GM12874 (cell line): ENCODE results near the gene ZNF865.

Experiments used
- TF ChIP-seq, protein P1 (sequence below): IDR thresholded peaks from 2 replicates; pipeline ENCODE4 v1.5.1; 2011; ENCODE audit warnings: low read depth, mild to moderate bottlenecking, control low read depth, low read length, moderate library complexity; ENCODE audit not compliant: insufficient read depth

The ZNF865 gene

GRCh38 chr19:55578761-55579747, 26.4 kb upstream of the ZNF865 start:
- TF ChIP-seq, protein P1, sequence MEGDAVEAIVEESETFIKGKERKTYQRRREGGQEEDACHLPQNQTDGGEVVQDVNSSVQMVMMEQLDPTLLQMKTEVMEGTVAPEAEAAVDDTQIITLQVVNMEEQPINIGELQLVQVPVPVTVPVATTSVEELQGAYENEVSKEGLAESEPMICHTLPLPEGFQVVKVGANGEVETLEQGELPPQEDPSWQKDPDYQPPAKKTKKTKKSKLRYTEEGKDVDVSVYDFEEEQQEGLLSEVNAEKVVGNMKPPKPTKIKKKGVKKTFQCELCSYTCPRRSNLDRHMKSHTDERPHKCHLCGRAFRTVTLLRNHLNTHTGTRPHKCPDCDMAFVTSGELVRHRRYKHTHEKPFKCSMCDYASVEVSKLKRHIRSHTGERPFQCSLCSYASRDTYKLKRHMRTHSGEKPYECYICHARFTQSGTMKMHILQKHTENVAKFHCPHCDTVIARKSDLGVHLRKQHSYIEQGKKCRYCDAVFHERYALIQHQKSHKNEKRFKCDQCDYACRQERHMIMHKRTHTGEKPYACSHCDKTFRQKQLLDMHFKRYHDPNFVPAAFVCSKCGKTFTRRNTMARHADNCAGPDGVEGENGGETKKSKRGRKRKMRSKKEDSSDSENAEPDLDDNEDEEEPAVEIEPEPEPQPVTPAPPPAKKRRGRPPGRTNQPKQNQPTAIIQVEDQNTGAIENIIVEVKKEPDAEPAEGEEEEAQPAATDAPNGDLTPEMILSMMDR, result no peak

- TF ChIP-seq, protein P1, result no peak
Measured at GRCh38 chr19:55579766-55580621, 25.5 kb upstream of the ZNF865 start.

- TF ChIP-seq, protein P1, result no peak
Measured at GRCh38 chr19:55580628-55581144, 24.8 kb upstream of the ZNF865 start, which contains the start of gene ZNF579. TSS of gene ZNF579 (minus strand) at chr19:55580848. CDS start at chr19:55579639, 1,209 bp downstream.

DNA sequence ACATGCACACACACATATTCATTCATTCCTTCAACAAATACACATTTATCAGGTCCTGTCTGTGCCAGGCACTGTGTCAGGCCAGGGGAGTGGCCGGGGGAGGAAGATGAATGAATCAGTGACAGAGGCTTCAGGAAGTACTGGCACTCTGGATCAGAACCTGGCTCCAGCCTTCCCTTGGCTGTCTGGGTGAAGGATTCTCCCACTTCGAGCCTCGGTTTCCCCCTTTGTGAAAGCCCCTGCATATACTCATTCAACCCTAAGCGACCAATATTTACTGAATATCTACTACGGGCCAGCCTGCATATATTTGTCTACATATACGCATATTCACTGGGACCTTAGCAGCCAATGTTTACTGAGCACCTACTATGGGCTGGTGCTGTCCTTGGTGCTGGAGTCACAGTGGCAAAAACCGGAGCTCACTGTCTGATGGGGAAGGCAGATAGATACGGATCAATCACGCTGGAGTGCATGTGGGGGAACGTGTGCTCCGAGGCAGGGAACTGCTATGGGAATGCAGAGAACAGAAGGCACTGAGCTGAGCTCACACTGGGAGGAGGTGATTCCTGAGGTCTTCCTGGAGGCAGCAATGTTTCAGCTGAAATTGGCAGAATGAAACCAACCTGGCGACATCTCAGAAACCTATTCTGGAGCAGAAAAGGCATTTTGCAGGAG, 24.2 kb upstream of the ZNF865 start:
- TF ChIP-seq, protein P1, result no peak

DNA sequence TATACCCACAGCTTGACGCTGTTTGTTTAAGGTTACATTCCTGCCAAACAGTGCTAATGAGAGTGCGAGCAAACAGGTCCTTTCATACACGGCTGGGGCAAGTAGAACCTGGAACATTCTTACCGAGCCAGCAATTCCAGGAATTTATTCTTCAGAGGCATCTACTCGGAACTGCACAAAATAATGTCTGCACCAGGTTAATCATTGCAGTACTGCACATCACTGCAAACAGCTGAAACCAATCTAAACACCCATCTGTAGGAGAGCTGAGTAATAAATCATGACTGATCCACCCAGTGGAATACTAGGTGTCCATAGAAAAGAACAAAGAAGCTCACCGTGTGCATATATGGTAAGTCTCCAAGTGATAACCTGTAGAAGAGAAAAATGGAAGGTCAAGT, 23.6 kb upstream of the ZNF865 start:
- TF ChIP-seq, protein P1, result no peak

GRCh38 chr19:55584871-55585270, 20.6 kb upstream of the ZNF865 start:
- TF ChIP-seq, protein P1, result no peak
